ENCODE results near the gene ZFP36.

ZFP36 gene

DNA sequence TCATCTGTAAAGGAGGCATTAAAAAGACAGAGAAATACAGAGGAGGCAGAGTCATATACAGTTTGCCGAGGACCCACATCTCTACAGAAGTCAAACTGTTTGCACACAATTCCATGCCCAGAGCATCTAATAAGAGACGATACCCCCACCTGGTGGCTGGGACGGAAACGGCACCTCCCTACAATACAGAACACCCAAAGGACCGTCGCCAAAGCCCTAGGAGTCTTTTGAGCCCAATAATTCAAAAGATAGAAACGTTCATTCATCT is 5.1 kb downstream of the ZFP36 start:
- Histone ChIP-seq H3K27me3 (replicated peaks) (no peaks in the 10 kb centered on the region), H3K27ac (peak overlapping the region; percentile 91), H3K4me3 (ENCODE audit: low read depth, low read length) (peak overlapping the region; percentile 33), H3K36me3 (replicated peaks) (peaks cover 18% of the 10 kb centered on the region)
- TF ChIP-seq, protein P1, sequence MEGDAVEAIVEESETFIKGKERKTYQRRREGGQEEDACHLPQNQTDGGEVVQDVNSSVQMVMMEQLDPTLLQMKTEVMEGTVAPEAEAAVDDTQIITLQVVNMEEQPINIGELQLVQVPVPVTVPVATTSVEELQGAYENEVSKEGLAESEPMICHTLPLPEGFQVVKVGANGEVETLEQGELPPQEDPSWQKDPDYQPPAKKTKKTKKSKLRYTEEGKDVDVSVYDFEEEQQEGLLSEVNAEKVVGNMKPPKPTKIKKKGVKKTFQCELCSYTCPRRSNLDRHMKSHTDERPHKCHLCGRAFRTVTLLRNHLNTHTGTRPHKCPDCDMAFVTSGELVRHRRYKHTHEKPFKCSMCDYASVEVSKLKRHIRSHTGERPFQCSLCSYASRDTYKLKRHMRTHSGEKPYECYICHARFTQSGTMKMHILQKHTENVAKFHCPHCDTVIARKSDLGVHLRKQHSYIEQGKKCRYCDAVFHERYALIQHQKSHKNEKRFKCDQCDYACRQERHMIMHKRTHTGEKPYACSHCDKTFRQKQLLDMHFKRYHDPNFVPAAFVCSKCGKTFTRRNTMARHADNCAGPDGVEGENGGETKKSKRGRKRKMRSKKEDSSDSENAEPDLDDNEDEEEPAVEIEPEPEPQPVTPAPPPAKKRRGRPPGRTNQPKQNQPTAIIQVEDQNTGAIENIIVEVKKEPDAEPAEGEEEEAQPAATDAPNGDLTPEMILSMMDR (IDR thresholded peaks at IDR 0.05; ENCODE audit: low read depth, low read length, missing control alignments): peak; percentile 92
- in situ Hi-C loops (cut with HindIII; ENCODE audit: low pct_ligation_motif_present, low sequenced_read_pairs): no loop called here
- peak; percentile 96 for DNase-seq

GRCh38 chr19:39412100-39412866 is 5.6 kb downstream of the ZFP36 start, which contains the start of gene PLEKHG2:
Gene PLEKHG2 (plus strand): TSS chr19:39412669. CDS start chr19:39414087, 1,418 bp downstream.
- H3K36me3 ChIP-seq (replicated peaks): peaks cover 23% of the 10 kb centered on the region
- DNase-seq: peak; percentile 99
- H3K27ac ChIP-seq: peak within 1 kb of the TSS; percentile 94
- TF ChIP-seq, protein P1 (IDR thresholded peaks at IDR 0.05; ENCODE audit: low read depth, low read length, missing control alignments): peak; percentile 90
- peak within 1 kb of the TSS; percentile 91 for H3K4me3 ChIP-seq (ENCODE audit: low read depth, low read length)
- in situ Hi-C loops (cut with HindIII; ENCODE audit: low pct_ligation_motif_present, low sequenced_read_pairs): no loop called here
- H3K27me3 ChIP-seq (replicated peaks): no peaks in the 10 kb centered on the region

DNA sequence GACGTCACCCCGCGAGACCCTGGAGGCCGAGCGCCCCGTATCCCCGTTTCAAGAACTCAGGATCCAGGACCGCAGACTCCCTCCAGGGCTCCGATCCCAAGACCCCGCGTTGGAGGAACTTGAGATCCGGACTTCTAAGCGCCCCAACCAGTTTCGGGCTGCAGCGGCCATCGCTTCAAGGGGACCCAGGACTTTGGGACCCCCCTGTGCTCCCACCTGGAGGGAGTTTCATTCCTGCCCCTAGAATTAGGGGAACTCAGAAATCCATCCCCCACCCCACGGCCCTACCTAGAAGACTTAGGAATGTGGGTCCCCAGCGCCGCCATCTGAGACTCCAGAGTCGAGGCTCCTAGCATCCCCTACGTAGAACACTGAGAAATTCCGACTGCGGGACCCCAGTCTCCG is 6.2 kb downstream of the ZFP36 start:
- no peak for DNase-seq
- Histone ChIP-seq H3K27me3 (replicated peaks) (no peaks in the 10 kb centered on the region), H3K4me3 (ENCODE audit: low read depth, low read length) (peak overlapping the region; percentile 91), H3K27ac (peak overlapping the region; percentile 94), H3K36me3 (replicated peaks) (peaks cover 26% of the 10 kb centered on the region)
- in situ Hi-C loops (cut with HindIII; ENCODE audit: low pct_ligation_motif_present, low sequenced_read_pairs): no loop called here
- TF ChIP-seq, protein P1 (IDR thresholded peaks at IDR 0.05; ENCODE audit: low read depth, low read length, missing control alignments): no peak

DNA sequence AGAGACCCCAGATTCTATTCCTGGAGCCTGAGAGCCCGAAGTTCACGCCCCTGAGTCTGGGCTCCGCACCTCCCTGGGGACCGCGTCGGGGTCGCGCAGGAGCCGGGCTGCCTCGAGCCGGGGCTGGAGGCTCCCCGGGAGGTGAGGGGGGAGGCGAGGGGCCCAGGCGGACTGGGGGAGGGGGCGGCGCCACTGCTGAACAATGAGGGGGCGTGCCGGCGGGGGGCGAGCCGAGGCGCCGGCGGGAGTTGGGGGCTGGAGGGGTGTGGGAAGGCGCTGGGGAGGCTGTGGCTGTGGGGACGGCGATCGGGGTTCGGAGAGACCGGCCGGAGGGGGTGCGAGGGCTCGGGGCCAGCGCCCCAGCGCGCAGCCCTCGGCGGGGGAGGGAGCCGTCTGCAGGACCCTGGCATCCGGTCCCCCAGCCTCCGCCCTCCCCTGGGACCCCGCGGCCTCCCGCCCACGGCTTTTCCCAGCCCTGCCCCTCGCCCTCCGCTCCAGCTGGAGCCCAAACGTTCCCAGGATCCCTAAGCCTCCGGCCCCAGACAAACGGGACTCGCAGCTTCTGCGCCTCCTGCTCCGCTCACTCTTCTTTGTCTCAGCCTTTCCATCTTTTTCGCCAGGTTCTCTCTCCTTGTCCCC is 6.7 kb downstream of the ZFP36 start:
- Histone ChIP-seq H3K27ac (peak overlapping the region; percentile 94), H3K27me3 (replicated peaks) (no peaks in the 10 kb centered on the region), H3K4me3 (ENCODE audit: low read depth, low read length) (peak overlapping the region; percentile 91), H3K36me3 (replicated peaks) (peaks cover 26% of the 10 kb centered on the region)
- TF ChIP-seq, protein P1 (IDR thresholded peaks at IDR 0.05; ENCODE audit: low read depth, low read length, missing control alignments): no peak
- no peak for DNase-seq
- in situ Hi-C loops (cut with HindIII; ENCODE audit: low pct_ligation_motif_present, low sequenced_read_pairs): no loop called here

GRCh38 chr19:39413911-39414608 is 7.4 kb downstream of the ZFP36 start:
- Histone ChIP-seq H3K4me3 (ENCODE audit: low read depth, low read length) (peak overlapping the region; percentile 91), H3K27ac (peak overlapping the region; percentile 94), H3K36me3 (replicated peaks) (peaks cover 29% of the 10 kb centered on the region), H3K27me3 (replicated peaks) (no peaks in the 10 kb centered on the region)
- TF ChIP-seq, protein P1 (IDR thresholded peaks at IDR 0.05; ENCODE audit: low read depth, low read length, missing control alignments): peak; percentile 50
- no peak for DNase-seq
- in situ Hi-C loops (cut with HindIII; ENCODE audit: low pct_ligation_motif_present, low sequenced_read_pairs): no loop called here

Data from brain microvascular endothelial cell (primary cell).